COLO668 (cell line): Measurements from ENCODE around the gene ARMC9.
"Not testable (repeated sequence)": the region's sequence is repeated elsewhere in the genome, so short reads cannot be mapped to it uniquely, and the experiment has no call there.

Experiments
- DNase-seq: peaks from one replicate; lab custom pipeline; 2025; ENCODE audit not compliant: unreplicated experiment; lab: John Stamatoyannopoulos, UW

ARMC9 gene

GRCh38 chr2:231243866-231244265 is 45.4 kb downstream of the ARMC9 start:
- DNase-seq: no peak

- DNase-seq: no peak
These were observed 46.2 kb downstream of the ARMC9 start for GRCh38 chr2:231244382-231245248.

- DNase-seq: no peak
These were observed 47.0 kb downstream of the ARMC9 start for GRCh38 chr2:231245249-231246094.

GRCh38 chr2:231246171-231246842 is 47.9 kb downstream of the ARMC9 start:
- DNase-seq: no peak

- DNase-seq: no peak
These were observed 51.7 kb downstream of the ARMC9 start for GRCh38 chr2:231250146-231250545.

GRCh38 chr2:231250698-231251097 is 52.3 kb downstream of the ARMC9 start:
- DNase-seq: no peak

- DNase-seq: not testable (repeated sequence)
These were observed 54.9 kb downstream of the ARMC9 start for GRCh38 chr2:231253292-231253691.

- no peak for DNase-seq
These were observed 58.1 kb downstream of the ARMC9 start for GRCh38 chr2:231256494-231256893.

GRCh38 chr2:231257763-231258162 is 59.3 kb downstream of the ARMC9 start:
- no peak for DNase-seq

GRCh38 chr2:231258701-231259100 is 60.3 kb downstream of the ARMC9 start:
- DNase-seq: no peak

GRCh38 chr2:231259104-231259503 is 60.7 kb downstream of the ARMC9 start:
- DNase-seq: no peak

GRCh38 chr2:231260442-231261208 is 62.2 kb downstream of the ARMC9 start:
- DNase-seq: no peak

GRCh38 chr2:231263118-231263831 is 64.8 kb downstream of the ARMC9 start:
- no peak for DNase-seq

- no peak for DNase-seq
These were observed 72.0 kb downstream of the ARMC9 start for GRCh38 chr2:231270221-231271114.

GRCh38 chr2:231272991-231273390 is 74.6 kb downstream of the ARMC9 start:
- no peak for DNase-seq

GRCh38 chr2:231276987-231277386 is 78.6 kb downstream of the ARMC9 start:
- no peak for DNase-seq

- no peak for DNase-seq
These were observed 79.5 kb downstream of the ARMC9 start for GRCh38 chr2:231277962-231278361.

- no peak for DNase-seq
These were observed 80.4 kb downstream of the ARMC9 start for GRCh38 chr2:231278868-231279267.

GRCh38 chr2:231280846-231281245 is 82.4 kb downstream of the ARMC9 start:
- DNase-seq: no peak
